Astrocyte of the spinal cord (primary cell): ENCODE results near the gene CC2D2A.

ENCODE experiments used
- DNase-seq: peaks from one replicate; pipeline ENCODE4 v3.0.0; 2011; ENCODE audit warnings: low read depth, low spot score
- H3K4me3 ChIP-seq: 2 replicates; pipeline ENCODE4 v1.5.1; 2011; ENCODE audit warnings: low read depth, mild to moderate bottlenecking, low read length, moderate library complexity
- in situ Hi-C: cut with HindIII; loops from 2 replicates; pipeline ENCODE4 v1.10.0; 2017; ENCODE audit warnings: low sequenced_read_pairs
- TF ChIP-seq, protein P1 (sequence below): IDR thresholded peaks from 2 replicates; pipeline ENCODE4 v1.5.1; 2012; ENCODE audit warnings: low read depth, mild to moderate bottlenecking, low read length, inconsistent platforms

The CC2D2A gene

DNA sequence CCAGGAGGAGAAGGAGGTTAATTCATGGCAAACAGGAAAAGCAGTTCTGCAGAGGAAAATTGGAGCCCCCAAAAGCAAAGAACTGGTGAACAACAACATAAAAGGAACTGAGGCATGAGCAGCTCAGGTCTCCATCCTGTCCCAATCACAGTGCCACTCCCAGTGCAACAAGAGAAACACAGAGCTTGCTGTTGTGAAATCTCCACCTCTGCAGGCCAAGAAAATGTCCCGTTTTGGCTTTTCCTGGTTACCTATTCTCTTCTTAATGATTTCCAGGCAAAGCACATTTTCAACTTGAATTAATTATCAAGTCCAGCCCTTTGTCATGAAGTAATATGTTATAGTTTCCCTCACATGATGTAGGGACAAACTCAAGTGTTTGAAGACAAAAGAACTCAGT is 41.1 kb upstream of the CC2D2A start:
- TF ChIP-seq, protein P1, sequence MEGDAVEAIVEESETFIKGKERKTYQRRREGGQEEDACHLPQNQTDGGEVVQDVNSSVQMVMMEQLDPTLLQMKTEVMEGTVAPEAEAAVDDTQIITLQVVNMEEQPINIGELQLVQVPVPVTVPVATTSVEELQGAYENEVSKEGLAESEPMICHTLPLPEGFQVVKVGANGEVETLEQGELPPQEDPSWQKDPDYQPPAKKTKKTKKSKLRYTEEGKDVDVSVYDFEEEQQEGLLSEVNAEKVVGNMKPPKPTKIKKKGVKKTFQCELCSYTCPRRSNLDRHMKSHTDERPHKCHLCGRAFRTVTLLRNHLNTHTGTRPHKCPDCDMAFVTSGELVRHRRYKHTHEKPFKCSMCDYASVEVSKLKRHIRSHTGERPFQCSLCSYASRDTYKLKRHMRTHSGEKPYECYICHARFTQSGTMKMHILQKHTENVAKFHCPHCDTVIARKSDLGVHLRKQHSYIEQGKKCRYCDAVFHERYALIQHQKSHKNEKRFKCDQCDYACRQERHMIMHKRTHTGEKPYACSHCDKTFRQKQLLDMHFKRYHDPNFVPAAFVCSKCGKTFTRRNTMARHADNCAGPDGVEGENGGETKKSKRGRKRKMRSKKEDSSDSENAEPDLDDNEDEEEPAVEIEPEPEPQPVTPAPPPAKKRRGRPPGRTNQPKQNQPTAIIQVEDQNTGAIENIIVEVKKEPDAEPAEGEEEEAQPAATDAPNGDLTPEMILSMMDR = no peak
- DNase-seq = no peak
- in situ Hi-C loops = no loop called here
- H3K4me3 ChIP-seq = no peak overlapping the region

DNA sequence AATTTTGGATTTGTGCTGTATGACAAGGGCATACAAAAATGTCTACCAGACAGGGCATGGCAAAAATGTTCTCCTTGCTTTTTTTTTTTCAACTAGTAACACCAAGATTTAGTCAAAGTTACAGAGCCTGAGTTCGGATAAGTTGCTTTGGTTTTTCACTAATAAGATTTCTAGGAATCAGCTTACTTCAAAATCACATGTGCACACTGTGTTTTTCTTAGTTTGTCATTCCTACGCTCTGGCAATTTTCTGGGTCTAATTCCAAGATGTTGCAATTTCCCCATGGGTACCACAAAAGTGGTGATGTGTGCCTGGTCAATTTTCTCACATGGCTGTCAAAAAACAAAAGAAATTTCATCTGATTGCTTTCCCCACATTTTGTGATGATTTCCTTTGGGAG is 35.6 kb upstream of the CC2D2A start:
- in situ Hi-C loops = no loop called here
- H3K4me3 ChIP-seq = no peak overlapping the region
- TF ChIP-seq, protein P1 = no peak
- no peak for DNase-seq

DNA sequence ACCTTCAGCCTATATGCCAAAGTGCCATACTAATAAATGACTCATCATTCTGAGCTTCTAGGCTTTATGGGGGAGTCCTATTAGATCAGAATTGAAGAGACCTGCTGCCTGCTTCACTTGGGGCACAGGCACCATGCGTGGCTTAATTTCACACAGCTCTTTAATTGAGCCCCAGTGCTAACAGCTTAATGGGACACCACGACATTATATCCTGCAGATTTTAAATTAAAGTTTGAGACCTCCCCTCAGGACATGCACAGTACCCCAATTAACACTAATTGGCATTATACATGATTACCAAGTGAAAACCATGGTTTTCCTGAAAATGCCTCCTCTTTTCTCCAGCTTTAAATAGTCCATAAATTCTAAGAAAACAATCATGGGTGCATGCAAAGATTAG is 35.0 kb upstream of the CC2D2A start:
- no peak for DNase-seq
- in situ Hi-C loops = no loop called here
- H3K4me3 ChIP-seq = no peak overlapping the region
- TF ChIP-seq, protein P1 = no peak

GRCh38 chr4:15436513-15436912 is 33.2 kb upstream of the CC2D2A start:
- DNase-seq = peak; percentile 75
- TF ChIP-seq, protein P1 = no peak
- in situ Hi-C loops = no loop called here
- no peak overlapping the region for H3K4me3 ChIP-seq

GRCh38 chr4:15438939-15439524 is 30.6 kb upstream of the CC2D2A start:
- DNase-seq = peak; percentile 43
- TF ChIP-seq, protein P1 = no peak
- H3K4me3 ChIP-seq = no peak overlapping the region
- in situ Hi-C loops = no loop called here

GRCh38 chr4:15443371-15444160 is 26.1 kb upstream of the CC2D2A start:
- in situ Hi-C loops = no loop called here
- H3K4me3 ChIP-seq = no peak overlapping the region
- TF ChIP-seq, protein P1 = no peak
- DNase-seq = no peak
